Right lobe of liver (tissue), 6 donors: ENCODE measurements around the gene SLC1A3. TPM values are rescaled to one million over a fixed set of nuclear protein-coding genes. Genes with fewer than 3 reads are reported as not detected.

ENCODE experiments used
- ATAC-seq, 4 donors: fragments of 200-7000 bp; cut with Tn5 transposase; one replicate each; pipeline ENCODE4 v1.9.1; 2020; ENCODE audit warnings: mild to moderate bottlenecking in 4 of 4, moderate library complexity in 4 of 4
- DNase-seq, 3 donors: peaks; one replicate each; pipeline ENCODE4 v3.0.0-alpha.2; 2020
- H3K27ac ChIP-seq, 3 donors: fragments of 200-600 bp; one replicate each; pipeline ENCODE4 v1.8.0; 2022
- H3K27me3 ChIP-seq, 2 donors: fragments of 200-600 bp; one replicate each; pipeline ENCODE4 v1.8.0; 2022
- H3K36me3 ChIP-seq, 4 donors: fragments of 200-600 bp; sonication (generic) in 1 of 4; one replicate each; pipeline versions ENCODE4 v1.5.1 to v1.8.0; 2017 to 2022; ENCODE audit warnings: control low read depth in 1 of 4
- H3K4me1 ChIP-seq, 4 donors: fragments of 200-600 bp; sonication (generic) in 1 of 4; one replicate each; pipeline versions ENCODE4 v1.5.1 to v1.8.0; 2017 to 2022; ENCODE audit warnings: control low read depth in 1 of 4
- H3K4me3 ChIP-seq, 3 donors: fragments of 200-600 bp; one replicate each; pipeline ENCODE4 v1.8.0; 2022
- H3K9me3 ChIP-seq, 4 donors: fragments of 200-600 bp; sonication (generic) in 1 of 4; one replicate each; pipeline versions ENCODE4 v1.5.1 to v1.8.0; 2017 to 2022; ENCODE audit warnings: control low read depth in 1 of 4
- POLR2A ChIP-seq: fragments of 450-650 bp; IDR thresholded peaks from one replicate; pipeline ENCODE4 v1.6.1; 2017; ENCODE audit warnings: antibody characterized with exemption, mild to moderate bottlenecking
- WGBS: methylation state at CpG from one replicate; pipeline ENCODE4 v1.1.6; 2018; ENCODE audit warnings: low coverage, low lambda C conversion rate; ENCODE audit not compliant: insufficient coverage; ENCODE audit errors: missing lambda C conversion rate; 5-methylcytosine and 5-hydroxymethylcytosine counted together
- intact Hi-C, 2 donors: fragments of 100-400 bp; cut with DNase I; formaldehyde crosslinking; loops; one replicate each; pipeline versions ENCODE4 v1.11.2 to v1.14.1; 2022
- total RNA-seq, 6 experiments: library from RNA; depleted of rRNA in 2 of 6; stranded (reverse); fragments of >200 nt in 2 of 6; fragmentation: NEBNext Ultra II Directional in 3 of 6; extraction: Animal tissue kit (Norgen Biotek cat#: 25700) in 3 of 6; gene quantifications; one replicate each; pipeline versions ENCODE4 v1.1.0 to v1.2.4, GENCODE V29; 2016 to 2023
- TF ChIP-seq, protein P1 (sequence below), 4 donors: fragments of 200-600 bp in 3 of 4; fragments of 450-650 bp in 1 of 4; IDR thresholded peaks; one replicate each; pipeline versions ENCODE4 v1.5.1 to v1.8.0; 2016 to 2022; ENCODE audit warnings: antibody characterized with exemption in 4 of 4, mild to moderate bottlenecking in 2 of 4
- donor health status: DM: no; HTN: yes; CAD: no.
- donor health status: DM: no; HTN: no; CAD: no.
- donor health status: DM: no; HTN: no; CAD: no.
- donor health status: DM: no; HTN: yes; CAD: no.
- donor health status: DM: no; HTN: yes; CAD: no.

Gene SLC1A3
- total RNA-seq, 6 experiments from 2014 or later, result 4.7 to 15.1 (median 6.1) TPM

DNA sequence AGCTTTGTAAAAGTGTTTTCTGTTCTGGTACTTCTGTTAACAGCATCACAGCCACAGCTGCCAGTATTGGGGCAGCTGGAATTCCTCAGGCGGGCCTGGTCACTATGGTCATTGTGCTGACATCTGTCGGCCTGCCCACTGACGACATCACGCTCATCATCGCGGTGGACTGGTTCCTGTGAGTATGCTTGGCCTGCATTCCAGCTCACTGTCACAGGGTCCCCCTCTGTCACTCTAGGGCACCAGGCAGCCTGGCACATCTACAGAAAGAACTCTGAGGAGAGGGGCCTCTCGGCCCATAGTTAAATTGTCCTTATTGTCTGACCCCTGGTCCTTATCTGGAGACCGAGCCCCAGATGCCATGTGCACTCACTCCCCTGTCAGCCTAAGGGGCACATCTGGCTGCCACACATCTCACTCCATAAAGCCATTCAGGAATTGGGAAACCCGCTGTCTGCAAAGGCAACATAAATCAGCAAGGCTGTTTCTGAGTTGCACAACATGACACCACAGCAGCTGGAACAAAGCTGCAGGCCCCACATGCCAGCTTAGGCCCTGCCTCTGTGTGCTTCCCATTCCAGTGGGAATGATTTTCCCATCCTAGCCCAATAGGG is 77.5 kb downstream of the SLC1A3 start:
- intact Hi-C loops, result no loop called here
- H3K4me3 ChIP-seq, result no peak overlapping the region
- H3K4me1 ChIP-seq, result no peaks in the 10 kb centered on the region
- no peaks in the 10 kb centered on the region for H3K27me3 ChIP-seq
- TF ChIP-seq, protein P1, sequence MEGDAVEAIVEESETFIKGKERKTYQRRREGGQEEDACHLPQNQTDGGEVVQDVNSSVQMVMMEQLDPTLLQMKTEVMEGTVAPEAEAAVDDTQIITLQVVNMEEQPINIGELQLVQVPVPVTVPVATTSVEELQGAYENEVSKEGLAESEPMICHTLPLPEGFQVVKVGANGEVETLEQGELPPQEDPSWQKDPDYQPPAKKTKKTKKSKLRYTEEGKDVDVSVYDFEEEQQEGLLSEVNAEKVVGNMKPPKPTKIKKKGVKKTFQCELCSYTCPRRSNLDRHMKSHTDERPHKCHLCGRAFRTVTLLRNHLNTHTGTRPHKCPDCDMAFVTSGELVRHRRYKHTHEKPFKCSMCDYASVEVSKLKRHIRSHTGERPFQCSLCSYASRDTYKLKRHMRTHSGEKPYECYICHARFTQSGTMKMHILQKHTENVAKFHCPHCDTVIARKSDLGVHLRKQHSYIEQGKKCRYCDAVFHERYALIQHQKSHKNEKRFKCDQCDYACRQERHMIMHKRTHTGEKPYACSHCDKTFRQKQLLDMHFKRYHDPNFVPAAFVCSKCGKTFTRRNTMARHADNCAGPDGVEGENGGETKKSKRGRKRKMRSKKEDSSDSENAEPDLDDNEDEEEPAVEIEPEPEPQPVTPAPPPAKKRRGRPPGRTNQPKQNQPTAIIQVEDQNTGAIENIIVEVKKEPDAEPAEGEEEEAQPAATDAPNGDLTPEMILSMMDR (IDR thresholded peaks at IDR 0.05), result no peak
- no peak for TF ChIP-seq POLR2A
- H3K36me3 ChIP-seq, result no peaks in the 10 kb centered on the region
- no peaks in the 10 kb centered on the region for H3K9me3 ChIP-seq
- 57% methylated on average over 1 of the region's 9 CpGs for WGBS
- no peak overlapping the region for H3K27ac ChIP-seq
- ATAC-seq, result no peak
- no peak for DNase-seq

DNA sequence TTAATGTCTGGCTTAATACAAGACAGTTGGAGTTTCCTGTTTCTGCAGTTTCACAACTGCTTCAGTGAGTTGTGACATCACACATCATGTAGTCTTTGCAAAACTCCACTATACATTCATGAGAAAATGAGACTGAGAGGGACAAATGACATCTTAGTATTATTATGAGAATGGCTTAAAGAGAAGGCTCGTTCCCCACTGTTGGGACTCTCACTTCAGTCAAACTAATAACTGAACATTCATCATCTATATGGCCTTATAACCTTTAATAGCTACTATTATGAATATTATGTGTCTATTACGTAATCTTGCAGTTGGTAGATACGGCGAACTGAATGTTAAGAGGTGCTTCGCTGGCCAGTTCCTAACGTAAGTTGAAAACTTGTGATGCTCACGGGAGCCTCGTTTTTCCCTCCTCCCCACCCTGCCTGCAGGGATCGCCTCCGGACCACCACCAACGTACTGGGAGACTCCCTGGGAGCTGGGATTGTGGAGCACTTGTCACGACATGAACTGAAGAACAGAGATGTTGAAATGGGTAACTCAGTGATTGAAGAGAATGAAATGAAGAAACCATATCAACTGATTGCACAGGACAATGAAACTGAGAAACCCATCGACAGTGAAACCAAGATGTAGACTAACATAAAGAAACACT is 79.4 kb downstream of the SLC1A3 start:
- peak in 1 of 4 donors; percentile 18 for ATAC-seq
- H3K27ac ChIP-seq, result no peak overlapping the region

DNA sequence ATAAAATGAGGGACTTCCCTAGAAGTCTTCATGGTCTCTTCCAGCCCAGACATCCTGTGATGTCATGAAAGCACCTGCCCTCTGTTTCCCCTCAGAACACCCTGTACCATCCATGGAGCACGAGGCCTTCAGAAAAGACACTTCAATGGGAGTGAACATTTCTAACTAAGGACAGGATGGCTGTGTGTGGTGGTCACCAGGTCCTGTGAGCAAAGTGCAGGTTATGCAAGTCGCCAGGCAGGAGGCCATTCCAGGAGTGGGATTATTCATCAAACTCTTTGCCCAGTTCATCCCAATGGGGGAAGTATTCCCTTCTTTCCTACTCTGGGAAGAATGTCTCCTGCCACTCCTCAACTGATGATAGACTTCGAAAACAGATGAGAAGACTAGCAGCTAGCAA is 80.5 kb downstream of the SLC1A3 start:
- Histone ChIP-seq H3K36me3 (no peaks in the 10 kb centered on the region), H3K27me3 (no peaks in the 10 kb centered on the region), H3K27ac (no peak overlapping the region), H3K4me1 (peaks cover 0 to 6% (median 0%) of the 10 kb centered on the region in 4 donors), H3K4me3 (no peak overlapping the region), H3K9me3 (no peaks in the 10 kb centered on the region)
- no peak for TF ChIP-seq POLR2A
- TF ChIP-seq, protein P1 (IDR thresholded peaks at IDR 0.05), result no peak
- WGBS, result 55% methylated on average over 3 of the region's 3 CpGs
- DNase-seq (no peak), ATAC-seq (peak in 1 of 4 donors; percentile 24)
- intact Hi-C loops, result no loop called here

More for the DNA sequence above, 79.4 kb downstream of the SLC1A3 start:
- Histone ChIP-seq H3K4me1 (peaks cover 0 to 4% (median 0%) of the 10 kb centered on the region in 4 donors), H3K9me3 (no peaks in the 10 kb centered on the region), H3K4me3 (no peak overlapping the region), H3K36me3 (no peaks in the 10 kb centered on the region), H3K27me3 (no peaks in the 10 kb centered on the region)
- DNase-seq, result no peak
- no peak for TF ChIP-seq POLR2A
- TF ChIP-seq, protein P1 (IDR thresholded peaks at IDR 0.05), result no peak
- WGBS, result 70% methylated on average over 12 of the region's 13 CpGs
- intact Hi-C loops, result no loop called here

DNA sequence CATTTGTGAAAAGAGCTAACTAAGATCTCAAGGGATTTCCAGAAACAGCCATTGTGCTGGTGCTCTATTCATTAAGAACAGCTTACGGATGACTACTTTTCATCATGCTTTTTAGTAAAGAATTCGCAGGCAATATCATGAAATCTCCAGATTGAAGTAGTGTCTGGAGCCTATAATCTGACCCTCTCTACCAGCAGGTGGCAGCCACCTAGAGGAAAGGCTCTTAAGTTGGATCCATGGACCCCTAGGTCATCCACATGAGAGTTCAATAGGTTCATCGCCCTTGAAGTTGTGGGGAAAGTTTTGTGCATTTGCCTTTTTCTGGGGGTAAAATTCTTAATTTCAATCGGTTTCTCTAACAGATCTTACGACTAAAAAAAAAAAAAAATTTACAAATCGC is 82.3 kb downstream of the SLC1A3 start:
- Histone ChIP-seq H3K4me3 (no peak overlapping the region), H3K9me3 (no peaks in the 10 kb centered on the region), H3K27me3 (no peaks in the 10 kb centered on the region), H3K4me1 (peaks cover 0 to 10% (median 0%) of the 10 kb centered on the region in 4 donors), H3K27ac (no peak overlapping the region), H3K36me3 (no peaks in the 10 kb centered on the region)
- no peak for TF ChIP-seq POLR2A
- TF ChIP-seq, protein P1 (IDR thresholded peaks at IDR 0.05), result peak in 3 of 4 donors; percentile 33 to 40 (median 40)
- 77% methylated on average over 6 of the region's 6 CpGs for WGBS
- intact Hi-C loops, result no loop called here
- ATAC-seq (no peak), DNase-seq (no peak)
